H1 (cell line): ENCODE data around the gene DMPK. TPM values are rescaled to one million over a fixed set of nuclear protein-coding genes. Genes with fewer than 3 reads are reported as not detected.

Experiments used
- CTCF ChIA-PET: fragments of 300-600 bp; sonication (Branson Sonifier 250); formaldehyde crosslinking; loops from one replicate; lab custom pipeline; 2021; ENCODE audit not compliant: partially characterized antibody; lab: Charles Lee
- POLR2A ChIA-PET: fragments of 300-600 bp; sonication (Branson Sonifier 250); formaldehyde crosslinking; loops from one replicate; lab custom pipeline; 2021; ENCODE audit warnings: inconsistent platforms; ENCODE audit not compliant: partially characterized antibody; lab: Charles Lee
- DNase-seq, 2 experiments: peaks; one replicate each; pipeline versions ENCODE4 v3.0.0 to v3.0.0-alpha.2; 2010 to 2022; ENCODE audit warnings: low spot score in 2 of 2, low read depth in 1 of 2, mixed read lengths in 1 of 2
- FAIRE-seq: peaks from 2 replicates; lab custom pipeline; 2011; peaks lifted over from hg19 to GRCh38; lab: Jason Lieb, UNC
- H2AFZ ChIP-seq: 2 replicates; pipeline ENCODE4 v1.8.1; 2012; ENCODE audit warnings: low read length, inconsistent platforms
- H2AK5ac ChIP-seq: 2 replicates; pipeline ENCODE4 v1.6.1; 2013; ENCODE audit warnings: low read depth, low read length
- H2BK120ac ChIP-seq: replicated peaks from 2 replicates; pipeline ENCODE3; 2013; ENCODE audit warnings: low read depth, low read length, inconsistent platforms
- H2BK12ac ChIP-seq: 2 replicates; pipeline ENCODE4 v1.6.1; 2013; ENCODE audit warnings: low read depth, low read length
- H2BK15ac ChIP-seq: 2 replicates; pipeline ENCODE4 v1.6.1; 2013; ENCODE audit warnings: low read length
- H2BK20ac ChIP-seq: 2 replicates; pipeline ENCODE4 v1.6.1; 2013; ENCODE audit warnings: low read length
- H2BK5ac ChIP-seq: 2 replicates; pipeline ENCODE4 v1.6.1; 2013; ENCODE audit warnings: low read depth, low read length
- H3K14ac ChIP-seq: 2 replicates; pipeline ENCODE4 v1.6.1; 2013; ENCODE audit warnings: inconsistent platforms; ENCODE audit not compliant: insufficient read length
- H3K18ac ChIP-seq: 2 replicates; pipeline ENCODE4 v1.6.1; 2013; ENCODE audit warnings: low read length; ENCODE audit errors: extremely low read depth
- H3K23ac ChIP-seq: 2 replicates; pipeline ENCODE4 v1.6.1; 2013; ENCODE audit warnings: inconsistent platforms; ENCODE audit not compliant: insufficient read length
- H3K23me2 ChIP-seq: 2 replicates; pipeline ENCODE4 v1.6.1; 2013; ENCODE audit warnings: low read depth, low read length
- H3K27ac ChIP-seq: 2 replicates; pipeline ENCODE4 v1.6.1; 2011; ENCODE audit warnings: low read depth, low read length, inconsistent platforms
- H3K27me3 ChIP-seq, 4 experiments: replicated peaks in 1 of 4; 1 replicate in 1 of 4; 2 replicates in 3 of 4; pipeline versions ENCODE4 v1.6.1 to v1.8.1; 2011 to 2013; ENCODE audit warnings: low read length in 3 of 4, mild to moderate bottlenecking in 3 of 4, inconsistent platforms in 2 of 4, mixed read lengths in 2 of 4, moderate library complexity in 1 of 4; ENCODE audit not compliant: control insufficient read depth in 3 of 4, insufficient read depth in 3 of 4; ENCODE audit errors: extremely low read depth in 1 of 4
- H3K36me3 ChIP-seq, 4 experiments: 2 replicates each; pipeline versions ENCODE4 v1.6.1 to v1.8.1; 2011 to 2013; ENCODE audit warnings: mild to moderate bottlenecking in 4 of 4, low read length in 3 of 4, moderate library complexity in 2 of 4, control low read depth in 1 of 4, inconsistent platforms in 1 of 4; ENCODE audit not compliant: insufficient read depth in 4 of 4, control insufficient read depth in 2 of 4
- H3K4ac ChIP-seq: replicated peaks from 2 replicates; pipeline ENCODE3; 2013; ENCODE audit warnings: low read length, low read depth, mixed read lengths, inconsistent platforms; ENCODE audit not compliant: insufficient read length
- H3K4me1 ChIP-seq, 4 experiments: replicated peaks in 1 of 4; 1 replicate in 1 of 4; 2 replicates in 3 of 4; pipeline versions ENCODE4 v1.6.1 to v1.8.1; 2011 to 2013; ENCODE audit warnings: low read length in 3 of 4, inconsistent platforms in 2 of 4, mixed read lengths in 1 of 4; ENCODE audit not compliant: insufficient read depth in 4 of 4, control insufficient read depth in 3 of 4
- H3K4me2 ChIP-seq, 2 experiments: 2 replicates each; pipeline versions ENCODE4 v1.6.1 to v1.8.1; 2011 to 2013; ENCODE audit warnings: low read depth in 2 of 2, low read length in 2 of 2, control low read depth in 1 of 2, inconsistent platforms in 1 of 2, mild to moderate bottlenecking in 1 of 2; ENCODE audit not compliant: insufficient read depth in 1 of 2
- H3K4me3 ChIP-seq, 4 experiments: fragments of 200-600, 300-600 bp in 1 of 4; sonication (generic), shearing (Covaris generic), sonication (Bioruptor Twin) in 1 of 4; 2 replicates each; pipeline versions ENCODE4 v1.5.1 to v1.8.1; 2011 to 2016; ENCODE audit warnings: low read length in 4 of 4, low read depth in 3 of 4, control low read depth in 2 of 4, inconsistent platforms in 2 of 4, mild to moderate bottlenecking in 2 of 4, mixed read lengths in 1 of 4, moderate library complexity in 1 of 4; ENCODE audit not compliant: insufficient read depth in 2 of 4; ENCODE audit errors: extremely low read depth in 1 of 4
- H3K56ac ChIP-seq: replicated peaks from 2 replicates; pipeline ENCODE3; 2013; ENCODE audit warnings: low read depth, mild to moderate bottlenecking, mixed read lengths, low read length, inconsistent platforms; ENCODE audit not compliant: insufficient read length
- H3K79me1 ChIP-seq: 2 replicates; pipeline ENCODE4 v1.6.1; 2013; ENCODE audit warnings: low read depth, low read length, control low read depth
- H3K79me2 ChIP-seq, 2 experiments: 2 replicates each; pipeline versions ENCODE4 v1.6.1 to v1.8.1; 2012 to 2013; ENCODE audit warnings: low read length in 2 of 2, mild to moderate bottlenecking in 2 of 2, inconsistent platforms in 1 of 2; ENCODE audit not compliant: insufficient read depth in 2 of 2, control insufficient read depth in 1 of 2
- H3K9ac ChIP-seq, 4 experiments: replicated peaks in 1 of 4; 1 replicate in 1 of 4; 2 replicates in 3 of 4; pipeline versions ENCODE4 v1.6.1 to v1.8.1; 2011 to 2013; ENCODE audit warnings: low read depth in 3 of 4, low read length in 3 of 4, control low read depth in 2 of 4, mild to moderate bottlenecking in 2 of 4, moderate library complexity in 2 of 4, inconsistent platforms in 1 of 4; ENCODE audit errors: extremely low read depth in 1 of 4
- H3K9me3 ChIP-seq, 2 experiments: 2 replicates each; pipeline versions ENCODE4 v1.6.1 to v1.8.1; 2012 to 2013; ENCODE audit warnings: mild to moderate bottlenecking in 2 of 2, moderate library complexity in 2 of 2, control low read depth in 1 of 2, inconsistent platforms in 1 of 2, low read depth in 1 of 2, low read length in 1 of 2, mixed read lengths in 1 of 2; ENCODE audit not compliant: insufficient read depth in 2 of 2
- H4K20me1 ChIP-seq, 2 experiments: replicated peaks in 1 of 2; 2 replicates each; pipeline versions ENCODE3 to v1.8.1; 2011 to 2013; ENCODE audit warnings: inconsistent platforms in 2 of 2, low read length in 2 of 2, mild to moderate bottlenecking in 1 of 2; ENCODE audit not compliant: insufficient read depth in 2 of 2, control insufficient read depth in 1 of 2
- H4K5ac ChIP-seq: 2 replicates; pipeline ENCODE4 v1.6.1; 2013; ENCODE audit warnings: low read length, low read depth, mixed read lengths, inconsistent platforms; ENCODE audit not compliant: insufficient read length
- H4K8ac ChIP-seq: 2 replicates; pipeline ENCODE4 v1.8.0; 2013; ENCODE audit warnings: mild to moderate bottlenecking, moderate library complexity, low read length, inconsistent platforms; ENCODE audit not compliant: insufficient read depth; ENCODE audit errors: extremely low read depth
- H4K91ac ChIP-seq: replicated peaks from 2 replicates; pipeline ENCODE3; 2013; ENCODE audit warnings: low read length, mixed read lengths, inconsistent platforms; ENCODE audit not compliant: insufficient read length
- TBP ChIP-seq: IDR thresholded peaks from 2 replicates; pipeline ENCODE4 v1.6.1; 2011; ENCODE audit warnings: low read depth, low read length, improper control_type of control experiment
- WGBS, 2 experiments: shearing (Covaris generic) in 1 of 2; methylation state at CpG; one replicate each; pipeline versions ENCODE4 v1.1.6 to v1.1.7; 2013 to 2015; ENCODE audit warnings: low lambda C conversion rate in 2 of 2, mixed read lengths in 2 of 2, inconsistent platforms in 1 of 2, low coverage in 1 of 2, missing lambda C conversion rate in 1 of 2; ENCODE audit not compliant: insufficient replicate concordance in 2 of 2, insufficient coverage in 1 of 2, insufficient read length in 1 of 2; ENCODE audit errors: extremely low coverage in 1 of 2, missing lambda C conversion rate in 1 of 2; 5-methylcytosine and 5-hydroxymethylcytosine counted together
- polyA plus RNA-seq, 7 experiments: library from polyadenylated mRNA; depleted of rRNA in 3 of 7; stranded (reverse) in 5 of 7; unstranded in 2 of 7; fragments of >200 nt in 5 of 7; fragments of 200-250 nt in 2 of 7; gene quantifications; 1 replicate in 5 of 7; 2 replicates in 1 of 7; 4 replicates in 1 of 7; pipeline versions ENCODE4 v1.2.1 to v1.2.3, GENCODE V29; 2011 to 2013; ENCODE audit warnings: missing spikeins in 2 of 7, mixed read lengths in 2 of 7
- total RNA-seq: library from RNA; stranded (reverse); fragmentation: NEBNext Ultra II Directional; extraction: Animal tissue kit (Norgen Biotek cat#: 25700); gene quantifications from 2 replicates; pipeline ENCODE4 v1.2.1, GENCODE V29; 2021

The DMPK gene
- total and polyA plus RNA-seq, 2 of the 8 experiments (the other 6 are each of a cell fraction or from before 2014, with no cell fraction given), result 13.7 to 27.4 TPM

DNA sequence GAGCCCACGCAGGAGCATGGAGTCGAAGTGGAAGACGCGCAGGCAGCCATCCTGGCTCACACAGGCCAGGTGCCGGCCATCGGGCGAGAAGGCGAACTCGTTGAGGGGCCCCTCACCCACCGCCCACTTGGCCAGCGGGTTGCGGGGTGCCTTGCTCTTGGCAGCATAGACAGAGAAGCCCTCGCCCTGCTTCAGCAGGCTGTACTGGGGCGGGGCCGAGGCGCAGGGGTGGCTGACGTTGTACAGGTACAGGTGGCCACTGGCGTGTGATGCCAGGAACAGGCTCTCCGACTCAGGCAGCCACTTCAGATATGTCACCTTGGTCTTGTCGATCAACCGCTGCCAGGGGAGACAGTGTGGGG, 4.2 kb upstream of the DMPK start:
- Histone ChIP-seq H4K91ac (no peak overlapping the region), H3K4me2 (no peak overlapping the region), H3K9me3 (no peaks in the 10 kb centered on the region), H2AK5ac (no peak overlapping the region), H2BK15ac (no peak overlapping the region), H2AFZ (no peak overlapping the region), H3K27me3 (no peaks in the 10 kb centered on the region), H4K5ac (no peak overlapping the region), H3K79me1 (peaks cover 9% of the 10 kb centered on the region)
- FAIRE-seq (no peak), DNase-seq (no peak)
- WGBS, 2 experiments, result 97% methylated on average over 21 of the region's 21 CpGs; no CpG with 5 or more reads in 1 of the 2 experiments
- no peak for TF ChIP-seq TBP
- TF ChIP-seq, all 59 proteins: peak for 0
- H2BK12ac ChIP-seq, result no peak overlapping the region
- POLR2A ChIA-PET, result interaction anchor here (1.1 to 1.5 kb wide), 4 partner anchors 9 to 15 kb away, joined by 3 read pairs; no protein-coding TSS in a partner anchor
- no peak overlapping the region for H2BK120ac ChIP-seq
- no peak overlapping the region for H3K56ac ChIP-seq
- H3K27ac ChIP-seq, result no peak overlapping the region
- CTCF ChIA-PET, result interaction anchor here (1.6 to 2.7 kb wide), 2 partner anchors 12 to 22 kb away, joined by 3 to 9 read pairs; no protein-coding TSS in a partner anchor
- H4K20me1 ChIP-seq, result peaks cover 11 to 18% of the 10 kb centered on the region in 2 experiments
- H3K9ac ChIP-seq, result no peak overlapping the region
- no peak overlapping the region for H3K14ac ChIP-seq
- H4K8ac ChIP-seq, result no peak overlapping the region; the same call in 1 of the 2 replicates
- no peaks in the 10 kb centered on the region; the same call in 1 of the 2 replicates for H3K23me2 ChIP-seq
- no peak overlapping the region for H3K4ac ChIP-seq
- no peak overlapping the region for H2BK20ac ChIP-seq
- peaks cover 0 to 10% (median 6%) of the 10 kb centered on the region in 4 experiments; a peak in 4 of 7 replicates for H3K4me1 ChIP-seq
- no peak overlapping the region for H2BK5ac ChIP-seq
- H3K4me3 ChIP-seq, result no peak overlapping the region
- H3K36me3 ChIP-seq, result peaks cover 4 to 32% (median 18%) of the 10 kb centered on the region in 4 experiments; a peak in 6 of 8 replicates
- H3K23ac ChIP-seq, result no peak overlapping the region
- no peak overlapping the region for H3K18ac ChIP-seq
- peaks cover 0 to 5% of the 10 kb centered on the region in 2 experiments; a peak in 2 of 4 replicates for H3K79me2 ChIP-seq
